Adipocyte (in vitro differentiated cells): ENCODE measurements around the gene NOXA1.
A peak's percentile ranks its signal among the peaks of the same experiment; 100 is the strongest.
"Not testable (repeated sequence)": the region's sequence is repeated elsewhere in the genome, so short reads cannot be mapped to it uniquely, and the experiment has no call there.

Experiments used
- DNase-seq: peaks from one replicate; pipeline ENCODE4 v3.0.0-alpha.2; 2015; ENCODE audit warnings: low read depth
- H3K27me3 ChIP-seq: replicated peaks from 2 replicates; pipeline ENCODE4 v1.7.0; 2013; ENCODE audit warnings: mild to moderate bottlenecking, low read length, moderate library complexity; ENCODE audit not compliant: control insufficient read depth, insufficient read depth
- H3K36me3 ChIP-seq: 2 replicates; pipeline ENCODE4 v1.7.0; 2013; ENCODE audit warnings: low read length, mild to moderate bottlenecking, moderate library complexity; ENCODE audit not compliant: control insufficient read depth, insufficient read depth, severe bottlenecking
- H3K4me1 ChIP-seq: 2 replicates; pipeline ENCODE4 v1.7.0; 2013; ENCODE audit warnings: mild to moderate bottlenecking, low read length, moderate library complexity; ENCODE audit not compliant: control insufficient read depth, insufficient read depth
- H3K4me3 ChIP-seq: 2 replicates; pipeline ENCODE4 v1.7.0; 2013; ENCODE audit warnings: mild to moderate bottlenecking, low read length, moderate library complexity
- H3K9ac ChIP-seq: 2 replicates; pipeline ENCODE4 v1.7.0; 2013; ENCODE audit warnings: mild to moderate bottlenecking, low read length, moderate library complexity
- H3K9me3 ChIP-seq: 2 replicates; pipeline ENCODE4 v1.7.0; 2013; ENCODE audit warnings: mild to moderate bottlenecking, low read length, moderate library complexity; ENCODE audit not compliant: control insufficient read depth

The NOXA1 gene

DNA sequence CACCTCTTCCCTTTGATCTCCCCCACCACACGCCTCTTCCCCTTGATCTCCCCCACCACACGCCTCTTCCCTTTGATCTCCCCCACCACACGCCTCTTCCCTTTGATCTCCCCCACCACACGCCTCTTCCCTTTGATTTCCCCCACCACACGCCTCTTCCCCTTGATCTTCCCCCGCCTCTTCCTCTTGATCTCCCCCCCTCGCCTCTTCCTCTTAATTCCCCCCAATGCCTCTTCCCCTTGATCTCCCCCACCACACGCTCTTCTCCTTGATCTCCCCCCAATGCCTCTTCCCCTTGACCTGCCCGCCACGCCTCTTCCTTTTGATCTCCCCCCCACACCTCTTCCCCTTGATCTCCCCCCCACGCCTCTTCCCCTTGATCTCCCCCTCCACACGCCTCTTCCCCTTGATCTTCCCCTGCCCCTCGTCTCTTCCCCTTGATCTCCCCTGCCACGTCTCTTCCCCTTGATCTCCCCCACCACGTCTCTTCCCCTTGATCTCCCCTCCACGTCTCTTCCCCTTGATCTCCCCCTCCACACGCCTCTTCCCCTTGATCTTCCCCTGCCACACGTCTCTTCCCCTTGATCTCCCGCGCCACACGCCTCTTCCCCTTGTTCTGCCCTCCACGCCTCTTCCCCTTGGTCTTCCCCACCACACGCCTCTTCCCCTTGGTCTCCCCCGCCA, 27.5 kb downstream of the NOXA1 start:
- not testable (repeated sequence) for H3K9ac ChIP-seq, DNase-seq
- H3K36me3 ChIP-seq: peaks cover 22% of the 10 kb centered on the region

DNA sequence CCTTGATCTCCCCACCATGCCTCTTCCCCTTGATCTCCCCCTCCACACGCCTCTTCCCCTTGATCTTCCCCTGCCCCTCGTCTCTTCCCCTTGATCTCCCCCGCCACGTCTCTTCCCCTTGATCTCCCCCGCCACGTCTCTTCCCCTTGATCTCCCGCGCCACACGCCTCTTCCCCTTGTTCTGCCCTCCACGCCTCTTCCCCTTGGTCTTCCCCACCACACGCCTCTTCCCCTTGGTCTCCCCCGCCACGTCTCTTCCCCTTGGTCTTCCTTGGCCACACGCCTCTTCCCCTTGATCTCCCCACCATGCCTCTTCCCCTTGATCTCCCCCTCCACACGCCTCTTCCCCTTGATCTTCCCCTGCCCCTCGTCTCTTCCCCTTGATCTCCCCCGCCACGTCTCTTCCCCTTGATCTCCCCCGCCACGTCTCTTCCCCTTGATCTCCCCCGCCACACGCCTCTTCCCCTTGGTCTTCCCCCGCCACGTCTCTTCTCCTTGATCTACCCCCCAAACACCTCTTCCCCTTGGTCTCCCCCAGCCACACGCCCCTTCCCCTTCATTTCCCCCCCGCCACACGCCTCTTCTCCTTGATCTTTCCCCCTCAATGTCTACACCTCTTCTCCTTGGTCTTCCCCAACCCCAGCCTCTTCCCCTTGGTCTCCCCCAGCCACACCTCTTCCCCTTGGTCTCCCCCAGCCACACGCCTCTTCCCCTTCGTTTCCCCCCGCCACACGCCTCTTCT, 28.2 kb downstream of the NOXA1 start:
- not testable (repeated sequence) for H3K9me3 ChIP-seq, H3K4me3 ChIP-seq, DNase-seq, H3K9ac ChIP-seq, H3K27me3 ChIP-seq
- peaks cover 22% of the 10 kb centered on the region for H3K36me3 ChIP-seq
- H3K4me1 ChIP-seq: peaks cover 28% of the 10 kb centered on the region

More for the DNA sequence above, 27.5 kb downstream of the NOXA1 start:
- not testable (repeated sequence) for H3K27me3 ChIP-seq, H3K4me3 ChIP-seq, H3K9me3 ChIP-seq
- H3K4me1 ChIP-seq: peaks cover 25% of the 10 kb centered on the region

DNA sequence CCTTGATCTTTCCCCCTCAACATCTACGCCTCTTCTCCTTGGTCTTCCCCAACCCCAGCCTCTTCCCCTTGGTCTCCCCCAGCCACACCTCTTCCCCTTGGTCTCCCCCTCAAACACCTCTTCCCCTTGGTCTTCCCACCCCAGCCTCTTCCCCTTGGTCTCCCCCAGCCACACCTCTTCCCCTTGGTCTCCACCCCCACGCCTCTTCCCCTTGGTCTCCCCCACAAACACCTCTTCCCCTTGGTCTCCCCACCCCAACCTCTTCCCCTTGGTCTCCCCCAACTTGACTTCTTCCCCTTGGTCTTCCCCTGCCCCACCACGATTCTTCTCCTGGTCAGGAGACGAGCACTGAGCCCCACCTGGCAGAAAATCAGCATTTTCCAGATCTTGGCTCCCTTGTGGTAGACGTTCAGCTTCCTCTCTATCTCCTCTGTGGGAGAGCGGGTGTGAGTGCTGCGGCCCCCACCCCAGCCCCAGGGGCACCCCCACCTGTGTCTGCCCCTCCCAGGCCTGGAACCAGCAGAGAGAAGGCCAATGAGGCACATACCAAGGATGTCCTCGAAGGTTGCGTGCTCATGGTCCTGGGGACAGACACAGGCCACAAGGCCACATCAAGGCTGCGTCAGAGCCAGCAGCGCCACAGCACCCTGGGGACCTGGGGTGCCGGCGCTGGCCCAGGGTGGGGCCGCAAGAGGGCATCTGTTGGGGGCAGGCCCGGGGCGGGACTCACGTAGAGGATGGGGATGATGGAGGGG, 29.0 kb downstream of the NOXA1 start:
- Histone ChIP-seq H3K36me3 (peaks cover 25% of the 10 kb centered on the region), H3K9me3 (no peaks in the 10 kb centered on the region)
- no peak for DNase-seq

DNA sequence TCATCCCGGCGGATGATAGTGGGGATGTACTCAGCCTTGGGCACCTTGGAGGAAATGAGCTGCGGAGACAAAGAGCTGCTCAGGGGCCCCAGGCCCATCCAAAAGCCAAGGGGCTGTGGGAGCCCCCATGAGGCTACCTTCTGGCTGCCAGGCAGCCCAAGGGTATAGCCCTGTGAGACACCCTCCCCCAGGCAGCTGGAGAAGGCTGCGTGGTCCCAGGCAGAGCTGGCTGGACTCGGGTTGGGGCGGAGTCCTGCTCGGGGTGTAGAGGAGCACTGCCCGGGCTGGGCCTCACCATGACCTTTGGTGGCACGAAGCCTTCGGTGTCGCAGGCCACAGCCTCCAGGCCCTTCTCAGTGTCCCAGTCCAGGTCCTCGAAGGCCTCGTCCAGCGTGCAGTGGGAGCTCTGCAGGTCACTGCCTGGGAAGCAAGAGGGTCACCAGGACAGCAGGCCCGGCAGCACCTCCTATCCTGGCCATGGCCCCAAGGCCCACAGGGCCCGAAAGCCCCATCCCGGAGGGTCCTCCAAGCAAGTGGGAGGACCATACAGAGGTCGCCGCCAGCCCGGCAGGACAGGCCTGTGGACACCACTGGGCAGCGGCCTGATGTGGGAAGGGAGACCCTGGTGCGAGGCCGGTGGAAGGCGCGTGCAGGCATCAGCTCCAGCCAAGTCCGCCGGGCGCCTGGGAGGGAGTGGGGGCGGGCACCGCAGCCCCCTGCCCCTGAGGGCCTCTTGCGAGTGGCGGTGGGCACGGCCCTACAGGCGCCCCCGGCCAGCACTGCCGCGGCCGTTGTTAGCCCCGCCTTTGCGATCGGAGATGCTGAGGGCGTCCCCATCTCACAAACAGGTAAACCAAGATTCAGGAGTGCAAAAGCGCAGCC, 29.8 kb downstream of the NOXA1 start:
- H3K36me3 ChIP-seq: peaks cover 29% of the 10 kb centered on the region
- DNase-seq: no peak

More for the DNA sequence above, 29.0 kb downstream of the NOXA1 start:
- Histone ChIP-seq H3K9ac (no peak overlapping the region), H3K4me3 (no peak overlapping the region), H3K27me3 (no peaks in the 10 kb centered on the region), H3K4me1 (peaks cover 27% of the 10 kb centered on the region)

DNA sequence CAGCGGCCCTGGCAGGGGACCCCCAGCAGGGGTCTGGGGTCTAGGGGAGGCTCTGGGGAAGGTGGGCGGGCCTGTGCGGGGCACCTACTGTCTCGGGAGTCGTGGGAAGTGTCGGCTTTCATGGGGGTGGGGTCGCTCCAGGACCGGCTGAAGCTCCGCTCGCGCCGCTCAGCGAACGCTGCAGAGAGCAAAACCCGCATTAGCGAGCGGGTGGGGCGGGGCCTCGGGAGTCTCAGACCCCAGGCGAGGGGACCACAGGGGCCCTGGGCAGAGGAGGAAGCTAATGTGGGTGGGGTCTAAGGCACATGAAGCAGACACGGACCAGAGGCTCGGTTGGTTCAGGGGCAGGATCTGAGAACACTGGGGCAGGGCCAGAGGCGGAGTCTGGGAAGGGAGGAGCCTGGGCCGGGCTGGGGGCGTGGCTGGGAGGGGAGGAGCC, 30.5 kb downstream of the NOXA1 start:
- H3K36me3 ChIP-seq: peaks cover 29% of the 10 kb centered on the region
- H3K4me3 ChIP-seq: no peak overlapping the region
- H3K27me3 ChIP-seq: no peaks in the 10 kb centered on the region
- H3K4me1 ChIP-seq: peaks cover 25% of the 10 kb centered on the region
- no peak overlapping the region for H3K9ac ChIP-seq
- no peaks in the 10 kb centered on the region for H3K9me3 ChIP-seq
- peak; percentile 65 for DNase-seq

More for the DNA sequence above, 29.8 kb downstream of the NOXA1 start:
- Histone ChIP-seq H3K4me1 (peaks cover 25% of the 10 kb centered on the region), H3K9me3 (no peaks in the 10 kb centered on the region), H3K27me3 (no peaks in the 10 kb centered on the region), H3K4me3 (no peak overlapping the region), H3K9ac (no peak overlapping the region)

DNA sequence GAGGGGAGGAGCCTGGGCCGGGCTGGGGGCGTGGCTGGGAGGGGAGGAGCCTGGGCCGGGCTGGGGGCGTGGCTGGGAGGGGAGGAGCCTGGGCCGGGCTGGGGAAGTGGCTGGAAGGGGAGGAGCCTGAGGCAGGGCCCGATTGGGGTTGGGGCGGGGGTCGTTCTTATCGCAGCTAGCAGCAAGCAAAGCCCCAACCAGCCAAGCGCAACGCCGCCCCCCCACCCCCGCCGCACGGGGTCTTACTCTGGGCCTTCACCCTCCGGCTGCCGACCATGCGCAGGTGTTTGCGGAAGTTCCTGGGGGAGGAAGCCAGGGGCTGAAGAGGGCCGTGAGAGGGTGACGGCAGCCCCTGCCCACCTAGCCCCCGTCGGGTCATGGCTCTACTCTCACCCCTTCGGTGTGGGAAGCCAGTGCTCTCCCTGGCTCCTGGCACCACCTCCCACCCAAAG, 31.0 kb downstream of the NOXA1 start:
- Histone ChIP-seq H3K36me3 (peaks cover 25% of the 10 kb centered on the region), H3K4me1 (peaks cover 25% of the 10 kb centered on the region), H3K4me3 (peak overlapping the region; percentile 69), H3K27me3 (no peaks in the 10 kb centered on the region), H3K9ac (peak overlapping the region; percentile 51), H3K9me3 (no peaks in the 10 kb centered on the region)
- peak; percentile 45 for DNase-seq

DNA sequence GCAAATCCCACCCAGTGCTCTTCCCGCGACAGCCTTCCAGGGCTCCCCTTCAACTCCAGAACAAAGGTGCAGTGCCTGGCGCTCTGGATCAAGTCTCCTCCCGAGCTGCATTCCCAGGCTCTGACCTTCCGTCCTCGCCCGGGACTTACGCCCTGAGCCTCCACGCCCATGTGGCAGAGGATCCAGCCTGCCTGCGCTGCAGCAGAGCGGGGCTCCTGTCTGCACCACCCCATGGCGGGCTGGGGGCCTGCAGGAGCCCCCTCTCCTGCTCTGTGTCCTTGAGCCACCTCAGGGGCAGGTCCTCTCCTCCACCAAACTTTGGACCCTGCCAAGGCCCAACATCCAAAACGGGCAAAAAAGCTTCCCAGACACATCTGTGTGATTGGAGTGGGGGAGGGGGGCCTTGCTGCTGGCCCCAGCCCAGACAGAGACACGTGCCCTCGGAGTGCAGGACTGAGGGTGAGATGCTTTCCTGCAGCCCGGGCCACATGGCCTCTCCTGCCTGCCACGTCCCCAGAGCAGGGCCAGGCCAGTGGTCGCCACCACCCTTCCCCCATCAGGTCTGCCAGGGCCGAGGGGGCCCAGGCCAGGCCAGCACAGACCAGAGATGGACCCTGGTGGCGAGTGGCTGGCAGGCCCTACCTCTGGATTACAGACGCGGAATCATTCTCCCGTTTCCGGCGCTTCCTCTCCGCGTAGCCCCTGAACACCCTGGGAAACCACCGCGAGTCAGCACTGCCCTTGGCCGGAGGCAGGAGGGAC, 31.6 kb downstream of the NOXA1 start:
- no peak for DNase-seq
- H3K4me1 ChIP-seq: peaks cover 29% of the 10 kb centered on the region
- peaks cover 19% of the 10 kb centered on the region for H3K36me3 ChIP-seq
- H3K27me3 ChIP-seq: no peaks in the 10 kb centered on the region
- peak overlapping the region; percentile 51 for H3K9ac ChIP-seq
- peak overlapping the region; percentile 69 for H3K4me3 ChIP-seq
- no peaks in the 10 kb centered on the region for H3K9me3 ChIP-seq

DNA sequence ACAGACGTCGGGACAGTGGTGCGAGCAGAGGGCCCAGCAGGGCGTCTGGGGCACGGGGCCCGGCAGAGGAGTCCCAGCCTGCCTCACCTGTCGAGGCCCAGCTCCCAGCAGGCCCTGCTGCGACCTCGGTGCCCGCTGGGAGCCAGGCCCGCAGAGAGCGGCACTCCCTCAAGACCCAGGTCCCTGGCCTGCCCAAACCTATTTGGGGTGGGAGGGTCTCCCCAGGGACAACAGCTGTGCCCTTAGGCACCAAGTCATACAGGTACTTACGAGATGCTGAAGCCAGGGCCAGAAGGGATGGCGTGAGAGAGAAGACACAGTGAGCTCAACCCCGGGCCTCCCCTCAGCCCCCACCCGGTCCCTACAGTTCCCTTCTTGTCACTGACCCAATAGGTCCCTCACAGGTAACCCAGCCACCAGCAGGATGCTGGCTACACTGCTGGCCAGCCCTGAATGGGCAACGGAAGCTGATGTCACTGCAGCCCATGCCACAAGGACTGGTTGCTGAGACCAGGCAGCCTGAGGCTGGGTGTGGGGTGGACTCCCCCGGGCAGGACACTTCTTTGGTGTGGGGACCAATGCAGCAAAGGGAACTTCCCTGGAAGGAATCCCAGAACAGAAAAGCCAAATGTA, 32.3 kb downstream of the NOXA1 start:
- H3K4me3 ChIP-seq: no peak overlapping the region
- H3K9me3 ChIP-seq: no peaks in the 10 kb centered on the region
- no peaks in the 10 kb centered on the region for H3K27me3 ChIP-seq
- peak overlapping the region; percentile 51 for H3K9ac ChIP-seq
- peaks cover 17% of the 10 kb centered on the region for H3K36me3 ChIP-seq
- DNase-seq: no peak
- peaks cover 29% of the 10 kb centered on the region for H3K4me1 ChIP-seq

DNA sequence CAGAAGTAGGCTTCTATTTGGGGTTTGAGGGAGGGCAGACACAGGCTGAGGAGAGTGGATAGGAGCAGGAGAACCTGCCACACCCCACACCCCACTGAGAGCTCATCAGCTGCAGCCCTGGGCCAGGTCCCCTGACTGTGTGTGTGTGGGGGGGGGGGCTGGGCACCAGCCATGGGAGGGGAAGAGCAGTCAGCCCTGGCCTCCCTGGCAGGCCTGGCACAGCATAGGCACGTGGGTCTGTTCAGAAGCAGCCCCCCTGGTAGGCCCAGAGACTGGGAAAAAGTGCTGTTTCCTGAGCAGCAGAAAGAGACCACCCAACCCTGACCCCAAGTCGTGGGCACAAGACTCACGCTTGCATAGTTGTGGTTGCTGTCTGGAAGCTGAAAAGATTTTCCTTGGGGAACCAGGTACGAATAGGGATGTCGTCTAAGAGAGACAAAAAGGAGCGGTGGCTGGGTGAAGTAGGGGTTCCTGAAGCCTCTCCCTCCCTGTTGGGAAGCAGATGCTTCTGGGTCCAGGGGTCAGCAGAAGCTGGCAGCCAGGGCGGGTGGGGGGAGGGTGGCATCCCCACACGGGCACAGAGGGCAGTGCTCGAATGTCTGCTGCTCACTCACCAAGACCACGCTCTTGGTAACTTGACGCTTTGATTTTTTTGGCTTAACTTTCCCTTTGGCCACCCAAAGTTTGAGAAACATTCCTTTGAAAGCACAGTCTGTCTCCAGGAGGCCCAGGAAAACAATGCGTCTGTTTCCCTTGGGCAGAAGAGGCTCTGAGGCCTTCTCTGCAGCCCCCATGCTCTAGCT, 33.1 kb downstream of the NOXA1 start:
- no peaks in the 10 kb centered on the region for H3K27me3 ChIP-seq
- no peaks in the 10 kb centered on the region for H3K9me3 ChIP-seq
- H3K36me3 ChIP-seq: peaks cover 22% of the 10 kb centered on the region
- peaks cover 29% of the 10 kb centered on the region for H3K4me1 ChIP-seq
- peak; percentile 81 for DNase-seq
- H3K4me3 ChIP-seq: peak overlapping the region; percentile 20
- peak overlapping the region; percentile 27 for H3K9ac ChIP-seq
